Thyroid gland (tissue), 4 donors: ENCODE measurements around the gene PDE6D. TPM values are rescaled to one million over a fixed set of nuclear protein-coding genes. Genes with fewer than 3 reads are reported as not detected.
A peak's percentile ranks its signal among the peaks of the same experiment; 100 is the strongest.

ENCODE experiments used
- DNase-seq, 2 donors: peaks; one replicate each; pipeline ENCODE4 v3.0.0-alpha.2; 2019
- H3K27ac ChIP-seq, 3 donors: fragments of 200-600 bp; sonication (generic); 1 replicate in 2 of 3; 2 replicates in 1 of 3; pipeline ENCODE4 v1.5.1; 2016 to 2019; ENCODE audit warnings: mild to moderate bottlenecking in 1 of 3, moderate library complexity in 1 of 3
- H3K27me3 ChIP-seq: fragments of 200-600 bp; sonication (generic); one replicate; pipeline ENCODE4 v1.5.1; 2019
- H3K36me3 ChIP-seq, 2 donors: fragments of 200-600 bp; sonication (generic); one replicate each; pipeline ENCODE4 v1.5.1; 2016 to 2019
- H3K4me1 ChIP-seq, 2 donors: fragments of 200-600 bp; sonication (generic); one replicate each; pipeline ENCODE4 v1.5.1; 2017 to 2019
- H3K4me3 ChIP-seq, 3 donors: fragments of 200-600 bp; sonication (generic); replicated peaks in 1 of 3; 1 replicate in 2 of 3; 2 replicates in 1 of 3; pipeline ENCODE4 v1.5.1; 2016; ENCODE audit warnings: mild to moderate bottlenecking in 1 of 3
- H3K9me3 ChIP-seq: fragments of 200-600 bp; sonication (generic); one replicate; pipeline ENCODE4 v1.5.1; 2017
- POLR2A ChIP-seq, 2 donors: fragments of 450-650 bp; IDR thresholded peaks; one replicate each; pipeline ENCODE4 v1.6.1; 2017; ENCODE audit warnings: antibody characterized with exemption in 2 of 2, mild to moderate bottlenecking in 2 of 2, moderate library complexity in 1 of 2
- WGBS, 2 donors: methylation state at CpG; one replicate each; pipeline ENCODE4 v1.1.5; 2017; 5-methylcytosine and 5-hydroxymethylcytosine counted together
- intact Hi-C: fragments of 100-400 bp; cut with DNase I; formaldehyde crosslinking; loops from one replicate; pipeline ENCODE4 v1.15.1; 2023
- total RNA-seq, 4 donors: library from RNA; depleted of rRNA; stranded (reverse); fragments of >200 nt; gene quantifications; one replicate each; pipeline ENCODE4 v1.2.3, GENCODE V29; 2016
- TF ChIP-seq, protein P1 (sequence below), 6 experiments: fragments of 200-600 bp in 3 of 6; fragments of 450-650 bp in 3 of 6; sonication (generic) in 3 of 6; IDR thresholded peaks; one replicate each; pipeline ENCODE4 v1.5.1; 2016 to 2019; ENCODE audit warnings: antibody characterized with exemption in 6 of 6, mild to moderate bottlenecking in 2 of 6, inconsistent platforms in 1 of 6, moderate library complexity in 1 of 6

Gene PDE6D
- total RNA-seq, 4 donors from 2014 or later: 19.8 to 46.1 (median 28.5) TPM

DNA sequence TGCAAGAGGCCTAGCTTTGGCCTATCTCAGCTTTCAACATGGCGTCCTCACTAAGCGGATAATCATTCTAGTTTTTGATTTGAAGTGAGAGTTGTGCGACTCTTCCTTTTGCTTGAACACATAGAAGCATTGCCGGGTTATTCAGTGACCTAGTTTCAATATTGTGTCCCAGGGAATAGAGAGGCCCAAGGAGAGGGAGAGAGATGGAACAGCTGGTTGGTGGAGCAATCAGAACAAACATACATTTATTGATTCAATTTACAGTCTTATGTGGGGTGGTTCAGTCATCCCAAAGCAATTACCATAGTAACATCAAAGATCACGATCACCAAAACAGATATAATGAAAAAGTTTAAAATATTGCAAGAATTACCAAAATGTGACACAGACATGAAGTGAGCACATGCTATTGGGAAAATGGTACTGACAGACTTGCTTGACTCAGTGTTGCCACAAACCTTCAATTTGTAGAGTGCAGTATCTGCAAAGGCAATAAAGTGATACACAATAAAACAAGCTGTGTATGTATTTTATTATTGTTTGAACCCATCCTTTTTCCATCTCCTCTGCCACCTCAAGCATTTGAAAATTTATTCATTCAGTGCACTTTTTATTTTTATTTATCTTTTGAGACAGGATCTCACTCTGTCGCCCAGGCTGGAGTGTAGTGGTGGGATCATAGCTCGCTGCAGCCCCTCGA, 35.4 kb upstream of the PDE6D start:
- Histone ChIP-seq H3K4me1 (no peaks in the 10 kb centered on the region), H3K27ac (no peak overlapping the region), H3K4me3 (no peak overlapping the region), H3K9me3 (no peaks in the 10 kb centered on the region), H3K27me3 (no peaks in the 10 kb centered on the region), H3K36me3 (no peaks in the 10 kb centered on the region)
- WGBS, 2 donors: 83 to 96% methylated on average over 8 of the region's 8 CpGs
- intact Hi-C loops: no loop called here
- TF ChIP-seq POLR2A (IDR thresholded peaks at IDR 0.05): no peak
- TF ChIP-seq, protein P1, sequence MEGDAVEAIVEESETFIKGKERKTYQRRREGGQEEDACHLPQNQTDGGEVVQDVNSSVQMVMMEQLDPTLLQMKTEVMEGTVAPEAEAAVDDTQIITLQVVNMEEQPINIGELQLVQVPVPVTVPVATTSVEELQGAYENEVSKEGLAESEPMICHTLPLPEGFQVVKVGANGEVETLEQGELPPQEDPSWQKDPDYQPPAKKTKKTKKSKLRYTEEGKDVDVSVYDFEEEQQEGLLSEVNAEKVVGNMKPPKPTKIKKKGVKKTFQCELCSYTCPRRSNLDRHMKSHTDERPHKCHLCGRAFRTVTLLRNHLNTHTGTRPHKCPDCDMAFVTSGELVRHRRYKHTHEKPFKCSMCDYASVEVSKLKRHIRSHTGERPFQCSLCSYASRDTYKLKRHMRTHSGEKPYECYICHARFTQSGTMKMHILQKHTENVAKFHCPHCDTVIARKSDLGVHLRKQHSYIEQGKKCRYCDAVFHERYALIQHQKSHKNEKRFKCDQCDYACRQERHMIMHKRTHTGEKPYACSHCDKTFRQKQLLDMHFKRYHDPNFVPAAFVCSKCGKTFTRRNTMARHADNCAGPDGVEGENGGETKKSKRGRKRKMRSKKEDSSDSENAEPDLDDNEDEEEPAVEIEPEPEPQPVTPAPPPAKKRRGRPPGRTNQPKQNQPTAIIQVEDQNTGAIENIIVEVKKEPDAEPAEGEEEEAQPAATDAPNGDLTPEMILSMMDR (IDR thresholded peaks at IDR 0.05): no peak
- no peak for DNase-seq

DNA sequence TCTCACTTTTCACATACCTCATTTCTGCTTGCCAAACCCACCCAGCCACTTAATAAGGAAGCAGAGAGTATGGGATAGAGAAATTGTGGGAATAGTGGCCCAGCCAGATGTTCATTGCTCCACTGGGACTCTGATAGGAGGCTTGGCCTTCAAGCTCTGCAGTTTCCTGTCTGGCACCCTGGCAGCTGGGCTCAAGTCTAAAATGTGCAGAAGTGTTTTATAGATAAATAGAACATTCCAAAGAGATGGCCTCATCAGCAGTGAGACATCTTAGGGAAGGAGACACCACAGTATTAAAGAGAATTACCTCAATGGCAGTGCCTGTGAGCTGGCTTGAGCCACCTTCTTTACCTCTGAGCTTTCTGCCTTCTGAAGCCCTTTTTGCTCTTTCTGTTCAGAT, 29.8 kb upstream of the PDE6D start:
- Histone ChIP-seq H3K4me1 (no peaks in the 10 kb centered on the region), H3K27me3 (no peaks in the 10 kb centered on the region), H3K4me3 (no peak overlapping the region), H3K36me3 (peaks cover 24 to 31% of the 10 kb centered on the region in 2 donors), H3K27ac (no peak overlapping the region), H3K9me3 (no peaks in the 10 kb centered on the region)
- DNase-seq: no peak
- TF ChIP-seq POLR2A (IDR thresholded peaks at IDR 0.05): no peak
- TF ChIP-seq, protein P1 (IDR thresholded peaks at IDR 0.05): no peak
- intact Hi-C loops: no loop called here

GRCh38 chr2:231807020-231807419, 25.9 kb upstream of the PDE6D start:
- H3K9me3 ChIP-seq: no peaks in the 10 kb centered on the region
- H3K4me3 ChIP-seq: no peak overlapping the region
- H3K27ac ChIP-seq: no peak overlapping the region
- 89 to 90% methylated on average over 2 of the region's 2 CpGs for WGBS, 2 donors
- intact Hi-C loops: no loop called here
- H3K4me1 ChIP-seq: no peaks in the 10 kb centered on the region
- no peak for DNase-seq
- H3K36me3 ChIP-seq: peaks cover 24 to 48% of the 10 kb centered on the region in 2 donors
- no peaks in the 10 kb centered on the region for H3K27me3 ChIP-seq
- TF ChIP-seq, protein P1 (IDR thresholded peaks at IDR 0.05): no peak

DNA sequence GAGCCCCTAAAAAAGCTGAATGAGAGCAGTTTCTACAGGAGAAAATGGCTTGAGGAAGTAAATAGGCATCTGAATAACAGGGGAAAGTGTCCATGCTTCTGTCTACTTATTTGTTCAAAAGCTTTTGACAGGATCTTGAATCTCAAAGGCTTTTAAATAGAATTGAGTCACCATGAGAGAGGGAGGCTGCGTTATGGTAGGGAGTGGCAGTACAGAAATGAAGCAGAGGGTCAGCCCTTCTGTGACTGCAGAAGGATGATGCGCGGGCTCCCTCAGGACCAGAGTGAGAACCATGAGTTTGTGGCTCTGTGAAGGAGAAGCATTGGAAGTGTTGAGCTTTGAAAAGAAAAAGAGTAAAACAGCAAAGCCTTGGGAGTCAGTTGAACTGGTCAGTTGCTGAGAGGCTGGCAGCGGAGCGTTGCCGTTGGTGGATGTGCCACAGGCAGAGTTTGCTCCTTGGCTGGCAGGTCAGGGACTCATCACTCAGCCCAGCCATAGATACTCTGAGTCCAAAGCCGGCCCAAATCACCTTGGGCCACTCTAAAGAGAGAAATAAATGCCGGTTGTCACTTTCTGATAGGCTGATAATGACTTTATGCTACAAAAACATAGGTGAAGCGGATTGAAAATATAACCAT, 22.5 kb upstream of the PDE6D start:
- Histone ChIP-seq H3K27me3 (no peaks in the 10 kb centered on the region), H3K36me3 (peaks cover 35 to 41% of the 10 kb centered on the region in 2 donors), H3K9me3 (no peaks in the 10 kb centered on the region), H3K27ac (no peak overlapping the region), H3K4me3 (no peak overlapping the region), H3K4me1 (no peaks in the 10 kb centered on the region)
- 92 to 95% methylated on average over 9 of the region's 9 CpGs for WGBS, 2 donors
- no peak for DNase-seq
- intact Hi-C loops: no loop called here
- TF ChIP-seq, protein P1 (IDR thresholded peaks at IDR 0.05): no peak
- no peak for TF ChIP-seq POLR2A (IDR thresholded peaks at IDR 0.05)

DNA sequence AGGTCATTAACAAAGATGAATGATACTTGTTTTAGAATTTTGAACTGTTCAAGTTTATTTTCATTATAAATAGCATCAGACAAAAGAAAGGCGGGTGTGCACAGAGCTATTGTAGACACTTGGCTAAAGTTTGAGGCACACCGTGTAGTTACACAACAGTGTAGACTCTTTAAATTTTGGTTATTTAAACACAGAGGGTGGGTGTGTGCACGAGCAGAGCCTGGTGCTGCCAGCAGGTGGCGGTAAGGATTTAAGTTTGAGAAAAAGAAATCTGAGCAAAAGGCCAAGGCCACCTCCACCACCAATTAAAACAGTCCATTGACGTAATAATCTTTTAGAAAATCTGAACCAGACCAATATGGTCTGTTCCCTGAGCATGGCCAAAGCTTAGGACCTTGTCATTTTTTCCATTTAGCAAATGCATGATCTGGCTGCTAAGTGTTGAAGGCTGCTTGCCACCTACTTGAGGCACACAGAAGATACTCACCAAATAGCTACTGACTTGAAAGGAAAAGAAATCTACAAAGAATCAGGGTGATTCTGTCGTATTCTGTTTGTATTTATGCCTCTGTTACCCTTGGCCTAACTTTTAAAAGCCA, 19.5 kb upstream of the PDE6D start:
- Histone ChIP-seq H3K36me3 (peaks cover 25 to 36% of the 10 kb centered on the region in 2 donors), H3K27me3 (no peaks in the 10 kb centered on the region), H3K27ac (no peak overlapping the region), H3K4me3 (no peak overlapping the region), H3K4me1 (peaks cover under 1 to 2% of the 10 kb centered on the region in 2 donors), H3K9me3 (no peaks in the 10 kb centered on the region)
- WGBS, 2 donors: 51 to 54% methylated on average over 6 of the region's 6 CpGs
- intact Hi-C loops: no loop called here
- peak; percentile 31 to 35 for DNase-seq
- TF ChIP-seq, protein P1 (IDR thresholded peaks at IDR 0.05): peak in 3 of 6 experiments; percentile 29 to 61 (median 31)
- TF ChIP-seq POLR2A (IDR thresholded peaks at IDR 0.05): no peak
